GM12891 (cell line): Measurements from ENCODE around the gene ITGAD.
A peak's percentile ranks its signal among the peaks of the same experiment; 100 is the strongest.
"Not testable (repeated sequence)": the region's sequence is repeated elsewhere in the genome, so short reads cannot be mapped to it uniquely, and the experiment has no call there.

ENCODE experiments used
- DNase-seq: peaks from one replicate; pipeline ENCODE4 v3.0.0; 2011; ENCODE audit warnings: low spot score; ENCODE audit not compliant: insufficient read length
- FAIRE-seq: peaks from 2 replicates; lab custom pipeline; 2011; peaks lifted over from hg19 to GRCh38; lab: Jason Lieb, UNC
- PAX5 ChIP-seq: IDR thresholded peaks from 2 replicates; pipeline ENCODE4 v1.6.1; 2011; ENCODE audit warnings: low read length, moderate library complexity, mild to moderate bottlenecking; ENCODE audit not compliant: insufficient read depth, severe bottlenecking
- POLR2A ChIP-seq: IDR thresholded peaks from 2 replicates; pipeline ENCODE4 v1.6.1; 2011; ENCODE audit warnings: low read depth, low read length, control low read depth
- POLR2AphosphoS5 ChIP-seq: IDR thresholded peaks from 2 replicates; pipeline ENCODE4 v1.6.1; 2011; ENCODE audit warnings: low read depth, low read length, control low read depth
- POU2F2 ChIP-seq: IDR thresholded peaks from 2 replicates; pipeline ENCODE4 v1.6.1; 2011; ENCODE audit warnings: low read depth, mild to moderate bottlenecking, control low read depth, low read length, moderate library complexity
- SPI1 ChIP-seq: IDR thresholded peaks from 2 replicates; pipeline ENCODE4 v1.6.1; 2011; ENCODE audit warnings: low read depth, low read length, control low read depth
- TAF1 ChIP-seq: IDR thresholded peaks from 2 replicates; pipeline ENCODE4 v1.6.1; 2011; ENCODE audit warnings: low read depth, low read length, control low read depth

The ITGAD gene

GRCh38 chr16:31413943-31414342 lies 20.8 kb downstream of the ITGAD start:
- DNase-seq (no peak), FAIRE-seq (no peak)
- TF ChIP-seq POU2F2 (no peak), POLR2AphosphoS5 (no peak), PAX5 (no peak), SPI1 (no peak), TAF1 (no peak), POLR2A (no peak)

DNA sequence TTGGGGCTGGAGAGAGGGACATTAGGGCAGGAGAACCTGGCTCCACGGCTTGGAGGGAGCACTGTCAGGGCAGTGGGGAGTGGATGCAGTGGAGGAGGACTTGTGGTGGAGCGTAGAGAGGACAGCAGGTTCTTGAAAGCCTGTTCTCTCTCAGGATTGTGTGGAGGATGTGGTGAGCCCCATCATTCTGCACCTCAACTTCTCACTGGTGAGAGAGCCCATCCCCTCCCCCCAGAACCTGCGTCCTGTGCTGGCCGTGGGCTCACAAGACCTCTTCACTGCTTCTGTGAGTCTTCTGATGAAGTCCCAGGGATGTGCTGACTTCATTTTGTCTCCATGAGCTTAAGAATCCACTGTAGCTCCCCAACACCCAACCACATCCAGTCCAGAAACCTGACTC lies 21.6 kb downstream of the ITGAD start:
- TF ChIP-seq SPI1 = no peak
- no peak for TF ChIP-seq POLR2A
- TF ChIP-seq TAF1 = no peak
- no peak for TF ChIP-seq POU2F2
- TF ChIP-seq PAX5 = no peak
- no peak for TF ChIP-seq POLR2AphosphoS5
- DNase-seq (no peak), FAIRE-seq (no peak)

- no peak for DNase-seq
- TF ChIP-seq PAX5 (no peak), POU2F2 (no peak), POLR2AphosphoS5 (no peak), SPI1 (no peak), TAF1 (no peak), POLR2A (no peak)
- no peak for FAIRE-seq
These were observed 23.2 kb downstream of the ITGAD start for GRCh38 chr16:31416371-31416770.

- not testable (repeated sequence) for FAIRE-seq, DNase-seq
These were observed 23.9 kb downstream of the ITGAD start for GRCh38 chr16:31417036-31417435.

DNA sequence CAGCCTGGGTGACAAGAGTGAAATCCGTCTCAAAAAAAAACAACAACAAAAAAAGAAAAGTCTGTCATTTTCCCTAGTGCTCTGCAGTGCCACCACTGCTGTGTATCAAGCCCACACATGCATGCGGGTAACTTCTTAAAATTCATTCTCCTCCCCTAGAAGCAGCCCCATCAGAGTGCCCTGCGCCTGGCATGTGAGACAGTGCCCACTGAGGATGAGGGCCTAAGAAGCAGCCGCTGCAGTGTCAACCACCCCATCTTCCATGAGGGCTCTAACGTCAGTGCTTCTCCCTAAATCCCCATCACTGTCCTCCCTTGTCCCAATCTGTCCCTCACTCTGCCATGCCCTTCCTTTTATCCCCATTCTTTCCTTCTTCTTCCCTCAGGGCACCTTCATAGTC lies 24.8 kb downstream of the ITGAD start:
- DNase-seq = no peak
- no peak for FAIRE-seq
- TF ChIP-seq POLR2A = no peak
- TF ChIP-seq POLR2AphosphoS5 = no peak
- no peak for TF ChIP-seq SPI1
- no peak for TF ChIP-seq POU2F2

GRCh38 chr16:31420037-31420436 lies 26.9 kb downstream of the ITGAD start:
- FAIRE-seq = no peak
- DNase-seq = no peak
- TF ChIP-seq POLR2A = no peak
- TF ChIP-seq PAX5 = no peak
- no peak for TF ChIP-seq SPI1
- no peak for TF ChIP-seq POU2F2
- TF ChIP-seq TAF1 = no peak
- TF ChIP-seq POLR2AphosphoS5 = no peak

DNA sequence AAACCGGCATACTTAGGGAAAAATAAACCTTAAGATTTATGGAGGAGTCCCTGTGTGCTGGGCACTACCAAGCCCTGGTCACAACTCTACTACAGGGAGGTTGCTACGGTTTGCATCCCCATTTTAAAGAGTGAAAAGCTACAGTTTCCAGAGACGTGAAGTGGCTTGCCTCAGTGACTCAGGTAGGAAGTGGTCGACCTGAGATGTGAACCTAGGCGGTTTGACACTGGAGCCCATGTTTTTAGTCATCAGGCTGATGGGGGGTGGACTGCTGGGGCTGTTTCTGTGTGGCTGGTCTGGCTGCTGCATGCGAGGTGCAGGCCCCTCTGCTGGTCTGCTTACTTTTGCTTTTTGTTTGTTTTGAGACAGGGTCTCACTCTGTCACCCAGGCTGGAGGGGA lies 28.5 kb downstream of the ITGAD start:
- TF ChIP-seq PAX5 = no peak
- no peak for TF ChIP-seq POLR2AphosphoS5
- no peak for TF ChIP-seq TAF1
- no peak for TF ChIP-seq POU2F2
- no peak for TF ChIP-seq POLR2A
- 0 out of 2 replicates have a peak, but pooled peaks have one; percentile 15 for TF ChIP-seq SPI1
- FAIRE-seq (no peak), DNase-seq (no peak)

GRCh38 chr16:31423241-31423640 lies 30.1 kb downstream of the ITGAD start:
- no peak for DNase-seq
- FAIRE-seq = no peak
- no peak for TF ChIP-seq POLR2A
- TF ChIP-seq SPI1 = no peak
- TF ChIP-seq POLR2AphosphoS5 = no peak
- no peak for TF ChIP-seq TAF1
- no peak for TF ChIP-seq PAX5
- no peak for TF ChIP-seq POU2F2

- FAIRE-seq (no peak), DNase-seq (no peak)
- TF ChIP-seq SPI1 (no peak), PAX5 (no peak), POU2F2 (no peak), TAF1 (no peak), POLR2AphosphoS5 (no peak), POLR2A (no peak)
These were observed 30.7 kb downstream of the ITGAD start for GRCh38 chr16:31423801-31424200.

GRCh38 chr16:31427441-31428278 lies 34.5 kb downstream of the ITGAD start:
- DNase-seq (no peak), FAIRE-seq (no peak)
- no peak for TF ChIP-seq POU2F2

- no peak for TF ChIP-seq POLR2AphosphoS5
- TF ChIP-seq POLR2A = no peak
- TF ChIP-seq PAX5 = no peak
- no peak for TF ChIP-seq POU2F2
- TF ChIP-seq SPI1 = no peak
- TF ChIP-seq TAF1 = no peak
- DNase-seq = no peak
- no peak for FAIRE-seq
These were observed 35.1 kb downstream of the ITGAD start, which contains the start of gene COX6A2 for GRCh38 chr16:31428279-31428597. Gene COX6A2 (minus strand): TSS chr16:31428360. CDS start chr16:31428325, 35 bp downstream.
